Neural progenitor cell (in vitro differentiated cells): ENCODE measurements around the gene DNMT3B.

Experiments used
- EZH2 ChIP-seq: fragments of 200-600 bp; sonication (generic); IDR thresholded peaks from 2 replicates; pipeline ENCODE4 v1.6.1; 2017; ENCODE audit warnings: antibody characterized with exemption, mild to moderate bottlenecking, moderate library complexity
- EZH2phosphoT487 ChIP-seq: fragments of 200-600 bp; sonication (generic); IDR thresholded peaks from 2 replicates; pipeline ENCODE4 v1.6.1; 2017; ENCODE audit warnings: antibody characterized with exemption
- TF ChIP-seq, protein P1 (sequence below): fragments of 200-600 bp; sonication (generic); IDR thresholded peaks from 2 replicates; pipeline ENCODE4 v1.5.1; 2017; ENCODE audit warnings: antibody characterized with exemption, mild to moderate bottlenecking

DNA sequence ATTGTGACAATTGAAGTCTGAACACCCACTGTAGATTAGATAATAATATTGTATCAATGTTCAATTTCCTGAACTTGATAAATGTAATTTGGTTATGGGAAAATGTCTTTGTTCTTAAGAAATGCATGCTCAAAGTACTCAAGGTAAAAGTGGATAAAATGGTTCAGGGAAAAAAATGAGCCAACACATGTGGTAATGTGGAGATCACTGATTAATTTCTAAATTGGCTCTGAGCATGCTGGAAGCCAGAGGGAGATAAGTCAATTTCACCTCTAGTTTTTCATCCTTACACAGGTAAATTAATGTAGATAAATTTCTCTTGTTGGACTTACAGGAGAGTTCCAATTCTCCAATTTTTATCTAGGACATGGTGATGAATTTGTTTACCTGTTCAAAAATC lies 10.9 kb upstream of the DNMT3B start:
- TF ChIP-seq EZH2 (no peak), EZH2phosphoT487 (no peak)
- TF ChIP-seq, protein P1, sequence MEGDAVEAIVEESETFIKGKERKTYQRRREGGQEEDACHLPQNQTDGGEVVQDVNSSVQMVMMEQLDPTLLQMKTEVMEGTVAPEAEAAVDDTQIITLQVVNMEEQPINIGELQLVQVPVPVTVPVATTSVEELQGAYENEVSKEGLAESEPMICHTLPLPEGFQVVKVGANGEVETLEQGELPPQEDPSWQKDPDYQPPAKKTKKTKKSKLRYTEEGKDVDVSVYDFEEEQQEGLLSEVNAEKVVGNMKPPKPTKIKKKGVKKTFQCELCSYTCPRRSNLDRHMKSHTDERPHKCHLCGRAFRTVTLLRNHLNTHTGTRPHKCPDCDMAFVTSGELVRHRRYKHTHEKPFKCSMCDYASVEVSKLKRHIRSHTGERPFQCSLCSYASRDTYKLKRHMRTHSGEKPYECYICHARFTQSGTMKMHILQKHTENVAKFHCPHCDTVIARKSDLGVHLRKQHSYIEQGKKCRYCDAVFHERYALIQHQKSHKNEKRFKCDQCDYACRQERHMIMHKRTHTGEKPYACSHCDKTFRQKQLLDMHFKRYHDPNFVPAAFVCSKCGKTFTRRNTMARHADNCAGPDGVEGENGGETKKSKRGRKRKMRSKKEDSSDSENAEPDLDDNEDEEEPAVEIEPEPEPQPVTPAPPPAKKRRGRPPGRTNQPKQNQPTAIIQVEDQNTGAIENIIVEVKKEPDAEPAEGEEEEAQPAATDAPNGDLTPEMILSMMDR: no peak
